ENCODE data around the gene EXOC2. TPM values are rescaled to one million over a fixed set of nuclear protein-coding genes. Genes with fewer than 3 reads are reported as not detected.

EXOC2 gene
- total and polyA plus RNA-seq, 5 experiments from 2014 or later: 28.6 to 40.3 (median 36.7) TPM

DNA sequence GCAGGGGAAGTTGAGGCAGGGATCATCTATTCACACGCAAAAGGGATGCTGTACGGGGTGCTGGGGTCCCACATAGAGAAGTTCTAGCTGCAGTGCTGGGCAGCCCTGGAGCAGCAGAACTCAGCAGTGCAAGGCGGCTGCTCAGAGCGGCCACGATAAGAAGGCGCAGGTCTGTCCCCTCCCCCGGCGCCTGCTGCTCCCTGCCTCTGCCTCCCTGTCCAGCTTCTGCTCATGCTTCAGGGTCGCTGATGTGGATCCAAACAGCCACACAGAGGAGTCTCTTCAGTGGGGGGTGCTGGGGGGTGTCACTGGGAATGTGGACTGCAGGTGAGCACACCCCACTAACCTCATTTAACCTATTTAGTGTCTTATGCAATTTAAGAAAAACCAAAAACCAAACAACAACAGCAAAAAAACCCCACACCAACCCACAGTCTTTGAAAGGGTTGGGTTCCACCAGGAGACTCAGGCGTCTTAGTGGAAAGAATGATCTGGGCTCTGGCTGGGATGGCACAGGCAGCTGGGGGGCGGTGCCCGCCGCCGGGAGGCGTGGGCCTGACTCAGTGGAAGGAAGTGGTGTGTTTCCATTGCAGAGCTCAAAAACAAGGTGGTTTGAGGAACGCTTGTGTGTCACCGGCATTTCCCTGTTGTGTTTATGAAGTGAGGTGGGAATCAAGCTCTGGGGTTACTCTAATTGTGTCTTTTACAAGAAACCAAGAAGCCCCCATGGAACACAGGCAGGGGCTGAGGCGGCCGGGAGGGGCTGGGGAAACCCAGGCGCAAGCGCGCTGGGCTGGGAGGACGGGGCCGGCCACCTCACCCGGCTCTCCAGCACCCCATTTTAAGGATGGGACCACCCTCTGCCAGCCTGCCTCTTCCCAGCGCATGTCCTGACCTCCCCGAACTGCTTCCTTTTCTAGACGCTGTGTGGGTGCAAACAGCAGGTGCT is 246.2 kb downstream of the EXOC2 start:
- Mint-ChIP-seq H3K27me3 (no peaks in the 10 kb centered on the region), H3K4me1 (peaks cover 31 to 60% (median 46%) of the 10 kb centered on the region in 4 donors), H3K4me3 (peak overlapping the region; percentile 54 to 83 (median 70)), H3K27ac (peak overlapping the region; percentile 41 to 86 (median 68)), H3K9me3 (no peaks in the 10 kb centered on the region), H3K36me3 (no peaks in the 10 kb centered on the region)
- DNase-seq (peak; percentile 44 to 80 (median 64)), ATAC-seq (peak; percentile 71 to 77)
- POLR2A ChIA-PET: interaction anchor here (2.1 kb wide), 1 partner anchor 28 kb away, joined by 14 read pairs; no protein-coding TSS in a partner anchor

- H3K36me3 Mint-ChIP-seq: no peaks in the 10 kb centered on the region
- POLR2A ChIA-PET: interaction anchor here (0.7 to 2.1 kb wide), 3 partner anchors 9 to 54 kb away, joined by 3 to 14 read pairs (median 3); no protein-coding TSS in a partner anchor
- H3K4me3 Mint-ChIP-seq: peak overlapping the region in 9 of 10 donors; percentile 56 to 83 (median 64)
- H3K27me3 Mint-ChIP-seq: no peaks in the 10 kb centered on the region
- ATAC-seq (no peak), DNase-seq (no peak)
- peak overlapping the region in 9 of 10 donors; percentile 41 to 91 (median 72) for H3K27ac Mint-ChIP-seq
- H3K9me3 Mint-ChIP-seq: no peaks in the 10 kb centered on the region
- H3K4me1 Mint-ChIP-seq: peaks cover 31 to 60% (median 46%) of the 10 kb centered on the region in 4 donors
These were observed 247.1 kb downstream of the EXOC2 start for GRCh38 chr6:445571-446417.

DNA sequence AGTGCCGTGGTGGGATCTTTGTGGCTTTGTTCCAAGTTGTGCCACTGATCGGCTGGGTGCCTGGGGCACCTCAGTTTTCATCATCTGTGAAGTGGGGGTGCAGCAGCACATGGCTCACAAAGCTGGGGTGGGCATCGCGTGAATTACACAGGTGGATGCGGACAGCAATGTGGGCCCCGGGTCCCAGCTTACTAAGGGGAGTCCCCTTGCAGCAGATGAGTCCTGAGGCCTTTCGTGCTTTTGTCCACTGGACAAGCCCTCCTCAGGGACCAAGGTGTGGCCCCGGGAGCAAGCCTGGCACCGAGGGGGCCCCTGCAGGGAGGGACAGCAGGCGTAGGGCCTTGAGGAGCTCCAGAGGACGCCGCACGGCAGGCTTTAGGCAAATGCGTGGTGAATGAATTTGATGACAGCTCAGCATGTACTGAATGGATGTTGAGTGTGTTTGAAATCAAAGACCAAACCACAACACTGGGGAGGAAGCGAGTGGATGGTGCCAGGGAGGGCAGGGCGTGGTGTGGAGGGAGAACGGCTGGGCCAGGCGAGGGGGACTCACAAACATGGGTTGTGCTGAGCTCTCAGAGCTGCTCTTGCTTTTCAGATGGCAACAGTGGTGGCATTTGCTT is 248.2 kb downstream of the EXOC2 start:
- Mint-ChIP-seq H3K4me1 (peaks cover 31 to 60% (median 46%) of the 10 kb centered on the region in 4 donors), H3K9me3 (no peaks in the 10 kb centered on the region), H3K36me3 (no peaks in the 10 kb centered on the region), H3K27me3 (no peaks in the 10 kb centered on the region), H3K27ac (peak overlapping the region; percentile 41 to 91 (median 72)), H3K4me3 (peak overlapping the region in 9 of 10 donors; percentile 55 to 81 (median 63))
- ATAC-seq (peak; percentile 75 to 90), DNase-seq (peak; percentile 28 to 82 (median 62))
- POLR2A ChIA-PET: interaction anchor here (0.5 to 2.1 kb wide), 4 partner anchors 9 to 30 kb away, joined by 3 to 14 read pairs (median 3); no protein-coding TSS in a partner anchor

GRCh38 chr6:443621-444159 is 249.2 kb downstream of the EXOC2 start:
- ATAC-seq (no peak), DNase-seq (no peak)
- Mint-ChIP-seq H3K27ac (peak overlapping the region in 1 of 10 donors; percentile 57), H3K4me3 (no peak overlapping the region), H3K4me1 (peaks cover 29 to 52% (median 45%) of the 10 kb centered on the region in 4 donors), H3K9me3 (no peaks in the 10 kb centered on the region), H3K36me3 (no peaks in the 10 kb centered on the region), H3K27me3 (no peaks in the 10 kb centered on the region)
- POLR2A ChIA-PET: no interaction called here

DNA sequence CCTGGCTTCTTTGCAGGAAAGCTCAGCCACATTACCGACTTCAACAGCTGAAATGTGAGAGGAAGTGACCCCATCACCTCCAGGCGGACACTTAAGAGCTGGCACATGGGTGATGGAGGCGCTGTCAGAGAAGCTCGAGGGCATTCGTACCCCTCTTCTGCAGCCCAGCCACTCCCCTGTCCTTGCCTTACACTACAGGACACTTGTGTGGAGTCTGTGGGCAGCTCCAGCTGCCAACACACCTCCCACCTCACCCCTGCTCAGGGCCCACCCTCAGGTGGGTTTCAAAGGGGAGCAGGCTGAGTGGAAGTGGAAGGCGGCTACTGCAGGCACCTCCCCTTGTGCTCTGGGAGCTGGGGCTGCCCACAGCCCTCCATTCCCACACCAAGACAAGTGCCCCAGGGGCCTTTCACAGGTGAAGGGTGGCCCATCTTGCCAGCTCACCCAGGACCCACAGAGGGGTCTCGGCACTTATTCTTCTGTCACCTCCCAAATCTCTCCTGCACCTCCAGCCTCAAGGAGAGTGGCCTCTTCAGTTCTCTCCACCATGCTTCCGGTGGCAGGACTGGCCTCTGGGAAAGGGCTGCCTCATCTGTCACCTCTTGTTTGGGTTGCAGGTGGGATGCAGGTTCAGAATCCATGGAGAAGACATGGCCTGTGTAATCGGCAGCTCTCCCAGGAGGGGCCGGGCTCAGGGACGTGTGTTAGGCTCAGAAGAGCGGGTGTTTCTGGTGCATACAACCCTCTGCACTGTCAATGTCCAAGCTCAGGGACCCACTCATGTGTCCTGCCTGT is 251.6 kb downstream of the EXOC2 start:
- Mint-ChIP-seq H3K4me3 (no peak overlapping the region), H3K4me1 (peaks cover 18 to 31% (median 25%) of the 10 kb centered on the region in 4 donors), H3K27ac (no peak overlapping the region), H3K36me3 (no peaks in the 10 kb centered on the region), H3K27me3 (no peaks in the 10 kb centered on the region), H3K9me3 (no peaks in the 10 kb centered on the region)
- POLR2A ChIA-PET: no interaction called here
- no peak for ATAC-seq
- no peak for DNase-seq

- no peaks in the 10 kb centered on the region for H3K27me3 Mint-ChIP-seq
- H3K36me3 Mint-ChIP-seq: no peaks in the 10 kb centered on the region
- no peaks in the 10 kb centered on the region for H3K9me3 Mint-ChIP-seq
- DNase-seq: no peak
- POLR2A ChIA-PET: no interaction called here
- ATAC-seq: no peak
- H3K4me3 Mint-ChIP-seq: no peak overlapping the region
- peaks cover 7 to 20% (median 17%) of the 10 kb centered on the region in 4 donors for H3K4me1 Mint-ChIP-seq
- peak overlapping the region in 1 of 10 donors; percentile 58 for H3K27ac Mint-ChIP-seq
These were observed 253.2 kb downstream of the EXOC2 start for GRCh38 chr6:439641-440167.

DNA sequence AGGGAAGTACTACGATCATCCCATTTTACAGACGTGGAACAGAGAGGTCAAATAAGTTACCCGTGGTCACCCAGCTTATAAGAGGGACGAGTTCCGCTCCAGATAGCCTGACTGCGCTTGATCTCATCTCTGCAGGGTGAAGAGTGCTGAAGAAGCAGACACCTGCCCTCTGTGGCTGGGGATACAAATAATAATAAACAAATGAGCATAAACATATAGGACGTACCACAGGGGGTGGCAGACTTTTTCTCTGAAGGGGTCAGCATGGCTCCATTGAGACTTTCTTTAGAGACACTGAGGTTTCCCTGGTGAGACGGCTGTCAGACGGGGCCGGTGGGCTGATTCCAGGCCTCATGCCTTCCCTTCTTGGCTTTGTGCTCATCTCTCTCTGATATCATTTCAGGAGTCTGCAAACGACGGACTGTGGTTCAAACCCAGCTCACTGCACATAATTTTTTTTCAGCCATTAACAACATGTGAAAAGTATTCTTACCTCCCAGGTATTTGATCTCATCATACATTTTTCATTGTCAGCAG is 254.2 kb downstream of the EXOC2 start:
- DNase-seq (no peak), ATAC-seq (no peak)
- Mint-ChIP-seq H3K27me3 (no peaks in the 10 kb centered on the region), H3K36me3 (no peaks in the 10 kb centered on the region), H3K4me1 (peaks cover 9 to 13% (median 10%) of the 10 kb centered on the region in 4 donors), H3K27ac (no peak overlapping the region), H3K4me3 (no peak overlapping the region), H3K9me3 (no peaks in the 10 kb centered on the region)
- POLR2A ChIA-PET: no interaction called here

DNA sequence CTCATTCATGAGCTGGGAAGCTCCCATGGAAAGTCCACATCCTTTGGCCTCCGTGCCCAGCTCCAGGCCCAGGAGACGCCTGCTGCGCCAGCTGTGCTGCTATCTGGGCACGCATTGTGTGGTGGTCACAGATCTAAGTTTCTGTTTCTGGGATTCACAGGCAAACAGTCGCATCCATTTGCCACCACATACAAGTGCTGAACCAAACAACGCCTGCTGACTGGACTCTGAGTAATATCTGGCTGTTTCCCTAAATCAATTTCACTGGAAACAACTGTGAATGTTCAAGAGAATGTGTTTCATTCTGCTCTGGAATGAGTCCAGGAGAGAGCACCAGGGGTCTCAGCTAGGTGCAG is 255.9 kb downstream of the EXOC2 start:
- H3K27me3 Mint-ChIP-seq: no peaks in the 10 kb centered on the region
- H3K9me3 Mint-ChIP-seq: no peaks in the 10 kb centered on the region
- no peak overlapping the region for H3K4me3 Mint-ChIP-seq
- no peaks in the 10 kb centered on the region for H3K36me3 Mint-ChIP-seq
- no peak for ATAC-seq
- POLR2A ChIA-PET: no interaction called here
- no peak for DNase-seq
- H3K27ac Mint-ChIP-seq: no peak overlapping the region
- H3K4me1 Mint-ChIP-seq: peaks cover 10 to 15% (median 11%) of the 10 kb centered on the region in 4 donors

DNA sequence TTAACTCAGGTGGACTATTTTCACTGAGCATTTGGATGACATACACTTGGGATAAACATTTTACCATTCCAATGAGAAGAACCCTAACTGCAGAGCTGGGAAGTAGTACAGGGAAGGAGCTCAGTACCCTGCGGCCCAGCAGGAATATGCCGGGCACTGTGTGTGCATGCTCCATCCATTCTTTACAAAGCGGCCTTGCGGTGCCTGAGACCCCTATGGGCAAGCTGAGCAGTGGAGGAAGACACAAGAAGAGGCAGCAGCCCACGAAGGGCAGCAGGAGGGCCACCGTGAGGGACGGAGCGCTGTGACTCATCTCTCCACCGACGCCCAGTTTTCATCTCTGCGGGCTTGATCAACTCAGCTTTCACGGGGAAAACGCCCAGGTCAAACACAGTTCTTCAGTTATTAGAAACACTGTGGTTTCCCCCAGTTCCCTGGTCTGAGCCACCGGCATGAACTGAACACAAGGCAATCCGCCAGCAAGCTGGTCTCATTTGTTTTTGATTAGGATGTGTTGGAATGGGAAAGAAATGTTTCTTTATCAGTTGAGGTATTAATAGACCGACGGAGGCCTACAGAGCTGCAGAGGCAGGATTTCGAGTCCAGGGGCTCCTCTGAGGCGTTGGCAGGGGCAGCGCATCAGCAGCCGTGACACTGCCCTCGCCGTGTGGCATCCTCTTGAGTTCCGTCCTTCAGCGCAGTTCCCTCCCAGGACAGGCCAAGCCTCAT is 256.5 kb downstream of the EXOC2 start:
- POLR2A ChIA-PET: interaction anchor here (1.3 kb wide), 1 partner anchor 33 kb away, joined by 3 read pairs; no protein-coding TSS in a partner anchor
- Mint-ChIP-seq H3K4me1 (peaks cover 14 to 20% (median 17%) of the 10 kb centered on the region in 4 donors), H3K36me3 (no peaks in the 10 kb centered on the region), H3K27ac (peak overlapping the region in 1 of 10 donors; percentile 26), H3K27me3 (no peaks in the 10 kb centered on the region), H3K4me3 (no peak overlapping the region), H3K9me3 (no peaks in the 10 kb centered on the region)
- no peak for DNase-seq
- no peak for ATAC-seq

DNA sequence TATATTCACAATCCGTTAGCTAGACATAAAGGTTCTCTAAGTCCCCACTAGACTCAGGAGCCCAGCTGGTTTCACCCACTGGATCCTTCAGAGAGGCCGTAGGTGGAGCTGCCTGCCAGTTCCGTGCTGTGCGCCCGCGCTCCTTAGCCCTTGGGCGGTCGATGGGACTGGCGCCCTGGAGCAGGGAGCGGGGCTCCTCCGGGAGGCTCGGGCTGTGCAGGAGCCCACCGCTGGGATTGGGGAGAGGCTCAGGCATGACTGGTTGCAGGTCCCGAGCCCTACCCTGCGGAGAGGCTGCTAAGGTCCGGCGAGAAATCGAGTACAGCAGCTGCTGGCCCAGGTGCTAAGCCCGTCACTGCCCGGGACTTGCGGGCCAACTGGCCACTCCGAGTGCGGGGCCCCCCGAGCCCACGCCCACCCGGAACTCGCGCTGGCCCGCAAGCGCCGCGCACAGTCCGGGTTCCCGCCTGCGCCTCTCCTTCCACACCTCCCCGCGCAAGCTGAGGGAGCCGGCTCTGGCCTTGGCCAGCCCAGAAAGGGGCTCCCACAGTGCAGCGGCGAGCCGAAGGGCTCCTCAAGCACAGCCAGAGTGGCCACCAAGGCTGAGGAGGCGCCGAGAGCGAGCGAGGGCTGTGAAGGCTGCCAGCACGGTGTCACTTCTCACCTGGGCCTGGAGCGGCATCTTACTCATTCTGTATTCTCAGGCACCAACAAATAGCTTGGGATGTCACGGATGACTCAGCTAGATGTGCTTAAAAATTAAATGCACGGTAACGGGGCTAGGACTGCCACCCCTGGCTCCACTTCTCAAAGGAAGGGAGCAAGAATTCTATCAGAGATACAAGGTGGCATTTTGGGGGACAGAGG is 257.3 kb downstream of the EXOC2 start:
- DNase-seq (no peak), ATAC-seq (no peak)
- POLR2A ChIA-PET: interaction anchor here (1.3 kb wide), 1 partner anchor 32 kb away, joined by 3 read pairs; no protein-coding TSS in a partner anchor
- no peaks in the 10 kb centered on the region for H3K9me3 Mint-ChIP-seq
- H3K27ac Mint-ChIP-seq: no peak overlapping the region
- no peak overlapping the region for H3K4me3 Mint-ChIP-seq
- peaks cover 14 to 25% (median 20%) of the 10 kb centered on the region in 4 donors for H3K4me1 Mint-ChIP-seq
- H3K27me3 Mint-ChIP-seq: no peaks in the 10 kb centered on the region
- H3K36me3 Mint-ChIP-seq: no peaks in the 10 kb centered on the region
